OCI-LY7 (cell line): ENCODE results near the gene E2F3.

Experiments
- CTCF ChIP-seq: fragments of 200-600 bp; sonication (generic); conservative IDR thresholded peaks from 2 replicates; pipeline ENCODE4 v1.5.1; 2014; ENCODE audit warnings: mild to moderate bottlenecking, antibody characterized with exemption, low read length, moderate library complexity, mixed read lengths
- EZH2phosphoT487 ChIP-seq: fragments of 200-600 bp; sonication (generic); IDR thresholded peaks from 2 replicates; pipeline ENCODE4 v1.6.1; 2018; ENCODE audit warnings: low read depth, borderline replicate concordance, mild to moderate bottlenecking, mixed run types, antibody characterized with exemption, low read length, moderate library complexity, mixed read lengths

GRCh38 chr6:20542927-20543602 is 141.4 kb downstream of the E2F3 start:
- TF ChIP-seq CTCF (no peak), EZH2phosphoT487 (no peak)
